HG03064 (cell line): ENCODE results near the gene ZMAT5.
"Not testable (repeated sequence)": the region's sequence is repeated elsewhere in the genome, so short reads cannot be mapped to it uniquely, and the experiment has no call there.

ENCODE experiments used
- ATAC-seq: cut with Tn5 transposase; IDR thresholded peaks from one replicate; pipeline ENCODE4 v1.9.1; 2021; ENCODE audit warnings: low read depth; ENCODE audit not compliant: unreplicated experiment

Gene ZMAT5

GRCh38 chr22:29755889-29756288, 10.9 kb downstream of the ZMAT5 start:
- ATAC-seq, result no peak

- ATAC-seq, result not testable (repeated sequence)
Measured at GRCh38 chr22:29754658-29755395, 12.0 kb downstream of the ZMAT5 start.

GRCh38 chr22:29753808-29754657, 12.8 kb downstream of the ZMAT5 start:
- ATAC-seq, result no peak

GRCh38 chr22:29751669-29752068, 15.1 kb downstream of the ZMAT5 start:
- ATAC-seq, result no peak

- ATAC-seq, result no peak
Measured at GRCh38 chr22:29750559-29751538, 16.0 kb downstream of the ZMAT5 start.

- ATAC-seq, result no peak
Measured at GRCh38 chr22:29750029-29750428, 16.8 kb downstream of the ZMAT5 start.

GRCh38 chr22:29748248-29748893, 18.4 kb downstream of the ZMAT5 start:
- ATAC-seq, result no peak

- no peak for ATAC-seq
Measured at GRCh38 chr22:29747832-29748231, 19.0 kb downstream of the ZMAT5 start.

GRCh38 chr22:29744902-29745301, 21.9 kb downstream of the ZMAT5 start:
- ATAC-seq, result no peak

- ATAC-seq, result no peak
Measured at GRCh38 chr22:29742326-29742725, 24.5 kb downstream of the ZMAT5 start.

GRCh38 chr22:29741926-29742325, 24.9 kb downstream of the ZMAT5 start:
- ATAC-seq, result no peak

- ATAC-seq, result no peak
Measured at GRCh38 chr22:29740216-29740615, 26.6 kb downstream of the ZMAT5 start.

- ATAC-seq, result no peak
Measured at GRCh38 chr22:29739346-29739875, 27.4 kb downstream of the ZMAT5 start.

- no peak for ATAC-seq
Measured at GRCh38 chr22:29738118-29738815, 28.5 kb downstream of the ZMAT5 start.

GRCh38 chr22:29737251-29738117, 29.3 kb downstream of the ZMAT5 start:
- no peak for ATAC-seq

- ATAC-seq, result no peak
Measured at GRCh38 chr22:29735416-29735815, 31.4 kb downstream of the ZMAT5 start.

- ATAC-seq, result no peak
Measured at GRCh38 chr22:29734838-29735237, 32.0 kb downstream of the ZMAT5 start.

- ATAC-seq, result no peak
Measured at GRCh38 chr22:29734406-29734805, 32.4 kb downstream of the ZMAT5 start.
